Endodermal cell (in vitro differentiated cells): ENCODE results near the gene CDH4. TPM values are rescaled to one million over a fixed set of nuclear protein-coding genes. Genes with fewer than 3 reads are reported as not detected.

Source experiments
- DNase-seq: peaks from one replicate; pipeline ENCODE4 v3.0.0-alpha.2; 2017
- H3K27ac ChIP-seq: 2 replicates; pipeline ENCODE4 v1.5.1; 2013; ENCODE audit warnings: mild to moderate bottlenecking, low read depth, low read length, moderate library complexity
- H3K27me3 ChIP-seq: 2 replicates; pipeline ENCODE4 v1.6.1; 2013; ENCODE audit warnings: mild to moderate bottlenecking, low read length, moderate library complexity; ENCODE audit not compliant: insufficient read depth, control insufficient read depth, poor library complexity, severe bottlenecking
- H3K36me3 ChIP-seq: 2 replicates; pipeline ENCODE4 v1.7.0; 2013; ENCODE audit warnings: mild to moderate bottlenecking, low read length, moderate library complexity; ENCODE audit not compliant: control insufficient read depth, insufficient read depth
- H3K4me1 ChIP-seq: one replicate; pipeline ENCODE4 v1.7.0; 2013; ENCODE audit warnings: low read length; ENCODE audit not compliant: control insufficient read depth, insufficient read depth
- H3K4me3 ChIP-seq: 2 replicates; pipeline ENCODE4 v1.5.1; 2013; ENCODE audit warnings: mild to moderate bottlenecking, low read length, moderate library complexity
- H3K9ac ChIP-seq: 2 replicates; pipeline ENCODE4 v1.6.1; 2013; ENCODE audit warnings: mild to moderate bottlenecking, low read length, moderate library complexity; ENCODE audit not compliant: poor library complexity, severe bottlenecking; ENCODE audit errors: extremely low read depth
- H3K9me3 ChIP-seq: 2 replicates; pipeline ENCODE4 v1.6.1; 2013; ENCODE audit warnings: mild to moderate bottlenecking, low read length, moderate library complexity; ENCODE audit not compliant: control insufficient read depth
- H3K27ac Mint-ChIP-seq: 2 replicates; pipeline ENCODE4 v1.8.0; 2020; ENCODE audit warnings: mixed read lengths
- H3K27me3 Mint-ChIP-seq: 2 replicates; pipeline ENCODE4 v1.8.0; 2021; ENCODE audit warnings: mild to moderate bottlenecking, mixed read lengths; ENCODE audit not compliant: insufficient read depth
- H3K36me3 Mint-ChIP-seq: 2 replicates; pipeline ENCODE4 v1.8.0; 2020; ENCODE audit warnings: low read depth, mixed read lengths
- H3K4me1 Mint-ChIP-seq: 2 replicates; pipeline ENCODE4 v1.8.0; 2020; ENCODE audit warnings: mixed read lengths
- H3K4me3 Mint-ChIP-seq: 2 replicates; pipeline ENCODE4 v1.8.0; 2020; ENCODE audit warnings: mild to moderate bottlenecking, moderate library complexity, mixed read lengths
- H3K9me3 Mint-ChIP-seq: 2 replicates; pipeline ENCODE4 v1.8.0; 2020; ENCODE audit warnings: mild to moderate bottlenecking, mixed read lengths
- WGBS, 2 experiments: methylation state at CpG; one replicate each; pipeline versions ENCODE4 v1.1.5 to v1.1.7; 2013; ENCODE audit warnings: missing lambda C conversion rate in 2 of 2, mixed read lengths in 1 of 2; ENCODE audit not compliant: insufficient coverage in 1 of 2, insufficient read length in 1 of 2; 5-methylcytosine and 5-hydroxymethylcytosine counted together
- total RNA-seq, 2 donors: library from RNA; stranded (reverse); fragmentation: NEBNext Ultra II Directional in 1 of 2; extraction: Animal tissue kit (Norgen Biotek cat#: 25700) in 1 of 2; gene quantifications; 2 replicates in 1 of 2; 3 replicates in 1 of 2; pipeline ENCODE4 v1.2.1, GENCODE V29; 2021
- TF ChIP-seq, protein P1 (sequence below): fragments of 200-600 bp; sonication (generic); conservative IDR thresholded peaks from 2 replicates; pipeline ENCODE4 v1.5.0; 2021; ENCODE audit warnings: antibody characterized with exemption, mild to moderate bottlenecking

The CDH4 gene
- total RNA-seq, 2 donors from 2014 or later = 1.8 to 5.8 TPM

DNA sequence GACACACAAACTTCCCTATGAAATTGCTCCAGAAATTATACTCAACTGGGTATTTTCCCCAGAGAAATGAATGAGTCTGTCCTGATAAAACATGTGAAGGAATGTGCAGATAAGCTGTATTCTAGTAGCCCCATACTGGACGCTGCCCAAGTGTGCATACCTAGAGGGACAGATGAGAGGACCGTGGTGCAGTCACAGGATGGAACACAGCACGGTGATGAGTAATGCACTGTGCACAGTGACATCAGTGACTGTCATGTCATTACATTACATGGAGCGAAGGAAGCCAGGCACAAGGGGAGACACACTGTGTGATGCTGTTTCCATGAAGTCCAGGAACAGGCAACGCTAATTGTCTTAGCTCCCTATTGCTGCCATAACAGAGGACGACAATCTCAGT lies 155.5 kb downstream of the CDH4 start:
- no peak overlapping the region for H3K4me3 ChIP-seq
- Mint-ChIP-seq H3K4me1 (peaks cover 3% of the 10 kb centered on the region), H3K9me3 (peaks cover 3% of the 10 kb centered on the region), H3K27me3 (peaks cover 41% of the 10 kb centered on the region), H3K27ac (no peak overlapping the region), H3K4me3 (no peak overlapping the region), H3K36me3 (peaks cover 3% of the 10 kb centered on the region)
- DNase-seq = no peak
- H3K27me3 ChIP-seq = no peaks in the 10 kb centered on the region
- H3K36me3 ChIP-seq = no peaks in the 10 kb centered on the region
- H3K9ac ChIP-seq = no peak overlapping the region
- TF ChIP-seq, protein P1, sequence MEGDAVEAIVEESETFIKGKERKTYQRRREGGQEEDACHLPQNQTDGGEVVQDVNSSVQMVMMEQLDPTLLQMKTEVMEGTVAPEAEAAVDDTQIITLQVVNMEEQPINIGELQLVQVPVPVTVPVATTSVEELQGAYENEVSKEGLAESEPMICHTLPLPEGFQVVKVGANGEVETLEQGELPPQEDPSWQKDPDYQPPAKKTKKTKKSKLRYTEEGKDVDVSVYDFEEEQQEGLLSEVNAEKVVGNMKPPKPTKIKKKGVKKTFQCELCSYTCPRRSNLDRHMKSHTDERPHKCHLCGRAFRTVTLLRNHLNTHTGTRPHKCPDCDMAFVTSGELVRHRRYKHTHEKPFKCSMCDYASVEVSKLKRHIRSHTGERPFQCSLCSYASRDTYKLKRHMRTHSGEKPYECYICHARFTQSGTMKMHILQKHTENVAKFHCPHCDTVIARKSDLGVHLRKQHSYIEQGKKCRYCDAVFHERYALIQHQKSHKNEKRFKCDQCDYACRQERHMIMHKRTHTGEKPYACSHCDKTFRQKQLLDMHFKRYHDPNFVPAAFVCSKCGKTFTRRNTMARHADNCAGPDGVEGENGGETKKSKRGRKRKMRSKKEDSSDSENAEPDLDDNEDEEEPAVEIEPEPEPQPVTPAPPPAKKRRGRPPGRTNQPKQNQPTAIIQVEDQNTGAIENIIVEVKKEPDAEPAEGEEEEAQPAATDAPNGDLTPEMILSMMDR = no peak
- no peak overlapping the region for H3K27ac ChIP-seq
- H3K9me3 ChIP-seq = no peaks in the 10 kb centered on the region
- 92 to 94% methylated on average over 6 of the region's 6 CpGs for WGBS, 2 experiments
- H3K4me1 ChIP-seq = no peaks in the 10 kb centered on the region

DNA sequence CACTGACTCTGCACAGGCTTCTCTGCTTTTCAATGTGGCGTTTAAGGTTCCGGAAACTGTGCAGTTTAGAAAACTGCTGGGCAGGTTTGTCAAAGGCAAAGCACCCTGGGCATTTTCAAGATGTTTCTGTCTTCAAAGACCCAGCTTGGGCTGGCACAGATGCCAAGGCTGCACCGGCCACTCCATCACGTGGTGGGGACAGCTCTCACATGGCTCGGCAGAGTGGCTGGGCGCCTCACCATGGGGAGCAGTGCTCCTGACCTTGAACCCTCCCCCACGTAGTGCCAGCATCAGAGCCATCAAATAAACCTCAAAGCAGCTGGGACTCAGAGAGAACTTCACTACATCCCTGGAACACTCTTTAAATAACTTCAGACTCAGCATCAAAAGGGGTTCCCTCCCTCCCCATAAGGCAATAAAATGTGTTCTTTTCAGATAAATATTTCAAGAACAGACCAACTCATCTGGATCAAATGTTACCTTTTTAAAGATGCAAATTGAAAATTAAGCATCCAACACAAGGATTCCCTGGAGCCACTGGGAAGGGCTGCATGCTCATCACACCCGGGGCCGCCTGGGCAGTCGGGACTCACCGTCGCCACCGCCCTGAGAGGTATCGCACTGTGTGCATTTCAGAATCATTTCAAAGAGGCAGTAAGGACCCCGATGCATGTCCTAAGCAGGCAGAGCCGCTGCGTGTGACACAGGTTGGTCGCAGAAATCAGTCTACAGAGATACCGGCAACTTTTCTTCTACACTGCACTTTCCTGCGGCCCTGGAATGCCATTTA lies 157.1 kb downstream of the CDH4 start:
- Histone ChIP-seq H3K36me3 (no peaks in the 10 kb centered on the region), H3K27me3 (no peaks in the 10 kb centered on the region), H3K27ac (no peak overlapping the region), H3K4me3 (no peak overlapping the region), H3K4me1 (no peaks in the 10 kb centered on the region), H3K9me3 (no peaks in the 10 kb centered on the region), H3K9ac (no peak overlapping the region)
- TF ChIP-seq, protein P1 = no peak
- peaks cover 3% of the 10 kb centered on the region for H3K36me3 Mint-ChIP-seq
- H3K9me3 Mint-ChIP-seq = peaks cover 3% of the 10 kb centered on the region
- H3K27me3 Mint-ChIP-seq = peaks cover 41% of the 10 kb centered on the region
- H3K27ac Mint-ChIP-seq = no peak overlapping the region
- 91% methylated on average over 17 to 20 of the region's 20 CpGs for WGBS, 2 experiments
- no peak for DNase-seq
- peaks cover 3% of the 10 kb centered on the region for H3K4me1 Mint-ChIP-seq
- no peak overlapping the region for H3K4me3 Mint-ChIP-seq

DNA sequence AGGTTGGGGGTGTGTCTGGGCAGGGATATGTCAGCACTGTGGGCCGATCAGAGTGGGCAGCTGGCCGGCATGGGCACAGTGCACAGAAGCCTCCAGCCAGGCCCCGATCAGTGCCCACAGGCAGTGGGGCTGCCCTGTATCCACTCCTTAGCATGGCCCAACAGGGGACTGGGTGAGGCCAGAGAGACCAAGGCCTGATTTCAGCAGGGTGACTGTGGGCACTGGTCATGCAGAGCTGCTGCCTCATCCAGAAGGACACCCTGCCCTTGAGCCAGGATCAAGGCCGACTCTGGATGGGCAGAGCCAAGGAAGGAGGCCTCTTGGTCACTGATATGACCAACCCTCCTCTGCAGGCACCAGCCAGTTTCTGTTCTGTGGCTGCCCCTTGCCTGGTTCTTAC lies 159.7 kb downstream of the CDH4 start:
- Mint-ChIP-seq H3K36me3 (peaks cover 2% of the 10 kb centered on the region), H3K27me3 (peaks cover 48% of the 10 kb centered on the region), H3K4me1 (no peaks in the 10 kb centered on the region), H3K4me3 (no peak overlapping the region), H3K27ac (no peak overlapping the region), H3K9me3 (peaks cover 3% of the 10 kb centered on the region)
- no peak for DNase-seq
- Histone ChIP-seq H3K9ac (no peak overlapping the region), H3K27ac (no peak overlapping the region), H3K4me3 (no peak overlapping the region), H3K9me3 (no peaks in the 10 kb centered on the region), H3K27me3 (no peaks in the 10 kb centered on the region), H3K4me1 (no peaks in the 10 kb centered on the region), H3K36me3 (no peaks in the 10 kb centered on the region)
- TF ChIP-seq, protein P1 = no peak
- 87 to 100% methylated on average over 1 to 4 of the region's 4 CpGs for WGBS, 2 experiments
